Pancreas (tissue), 10 donors: ENCODE data around the gene ARL6IP6. TPM values are rescaled to one million over a fixed set of nuclear protein-coding genes. Genes with fewer than 3 reads are reported as not detected.

Source experiments
- ATAC-seq, 4 donors: fragments of 200-7000 bp; cut with Tn5 transposase; one replicate each; pipeline versions ENCODE4 v1.8.0 to v1.9.1; 2020; ENCODE audit warnings: mild to moderate bottlenecking in 4 of 4, moderate library complexity in 4 of 4
- DNase-seq, 6 donors: peaks; one replicate each; pipeline ENCODE4 v3.0.0-alpha.2; 2020
- FAIRE-seq: peaks from 2 replicates; lab custom pipeline; 2012; peaks lifted over from hg19 to GRCh38; lab: Jason Lieb, UNC
- H3K27ac ChIP-seq, 4 donors: fragments of 200-600 bp; sonication (generic); 1 replicate in 3 of 4; 2 replicates in 1 of 4; pipeline versions ENCODE4 v1.5.0 to v1.8.0; 2020
- H3K27me3 ChIP-seq, 4 donors: fragments of 200-600 bp; one replicate each; pipeline ENCODE4 v1.8.0; 2021
- H3K36me3 ChIP-seq, 3 donors: fragments of 200-600 bp; sonication (generic) in 1 of 3; one replicate each; pipeline versions ENCODE4 v1.5.0 to v1.8.0; 2020 to 2021
- H3K4me1 ChIP-seq, 3 donors: fragments of 200-600 bp; one replicate each; pipeline ENCODE4 v1.8.0; 2021
- H3K4me3 ChIP-seq, 4 donors: fragments of 200-600 bp; sonication (generic) in 2 of 4; one replicate each; pipeline versions ENCODE4 v1.5.0 to v1.8.0; 2020 to 2021
- H3K9me3 ChIP-seq, 4 donors: fragments of 200-600 bp; one replicate each; pipeline ENCODE4 v1.8.0; 2021
- WGBS, 2 donors: extraction: QIAGEN DNeasy Blood & Tissue Kit; methylation state at CpG; one replicate each; pipeline ENCODE4 v1.1.7; 2013; 5-methylcytosine and 5-hydroxymethylcytosine counted together
- intact Hi-C, 3 donors: fragments of 100-400 bp; cut with DNase I; formaldehyde crosslinking; loops; one replicate each; pipeline versions ENCODE4 v1.11.1 to v1.14.2; 2022
- polyA plus RNA-seq, 2 donors: library from polyadenylated mRNA; stranded (reverse); fragments of 200-250 nt; gene quantifications; one replicate each; pipeline ENCODE4 v1.2.3, GENCODE V29; 2013
- total RNA-seq, 6 donors: library from RNA; stranded (reverse); fragmentation: NEBNext Ultra II Directional in 4 of 6; extraction: Animal tissue kit (Norgen Biotek cat#: 25700) in 4 of 6; gene quantifications; one replicate each; pipeline versions ENCODE4 v1.2.1 to v1.2.4, GENCODE V29; 2021 to 2023
- TF ChIP-seq, protein P1 (sequence below), 4 donors: fragments of 200-600 bp; sonication (generic) in 3 of 4; IDR thresholded peaks; one replicate each; pipeline versions ENCODE4 v1.5.0 to v1.8.0; 2021; ENCODE audit warnings: antibody characterized with exemption in 4 of 4
- donor health status: healthy with polysubstance abuse.
- donor health status: DM: no; HTN: no; CAD: no; lungs with moderate emphysema.
- donor health status: DM: no; HTN: no; CAD: no.
- donor health status: control.
- donor health status: control.
- donor health status: Bipolar disorder and iron deficiency.
- donor health status: DM: yes; HTN: yes; CAD: no.
- donor health status: DM: no; HTN: no; CAD: no.
- donor health status: DM: no; HTN: no; CAD: no.
- donor health status: DM: yes; HTN: yes; CAD: no.

The ARL6IP6 gene
- total and polyA plus RNA-seq, 8 donors, result 2.1 to 7.9 (median 3.5) TPM

DNA sequence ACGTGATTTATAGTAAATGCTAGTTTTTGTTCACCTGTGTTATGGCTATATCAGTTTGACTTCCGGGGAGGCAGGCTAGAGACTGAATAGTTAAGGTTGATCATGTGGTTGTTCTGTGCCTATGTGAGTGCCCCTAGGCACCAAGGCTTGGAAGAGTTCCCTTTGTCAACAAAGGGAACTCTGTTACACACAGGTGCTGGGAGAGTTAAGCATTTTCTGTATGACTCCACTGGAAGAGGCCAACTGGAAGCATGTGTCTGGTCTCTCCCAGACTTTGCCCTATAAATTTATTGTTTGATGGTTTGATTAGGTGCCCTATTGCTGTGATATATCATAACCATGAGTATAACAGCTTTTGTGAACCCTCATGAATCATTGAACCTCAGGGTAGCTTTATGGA lies 63.8 kb downstream of the ARL6IP6 start:
- ATAC-seq (no peak), DNase-seq (no peak), FAIRE-seq (no peak)
- no peaks in the 10 kb centered on the region for H3K36me3 ChIP-seq
- WGBS, 2 donors, result 55 to 64% methylated on average over 2 of the region's 2 CpGs
- H3K27ac ChIP-seq, result no peak overlapping the region
- H3K9me3 ChIP-seq, result no peaks in the 10 kb centered on the region
- intact Hi-C loops, result no loop called here
- H3K27me3 ChIP-seq, result no peaks in the 10 kb centered on the region
- H3K4me3 ChIP-seq, result no peak overlapping the region
- no peaks in the 10 kb centered on the region for H3K4me1 ChIP-seq
- TF ChIP-seq, protein P1, sequence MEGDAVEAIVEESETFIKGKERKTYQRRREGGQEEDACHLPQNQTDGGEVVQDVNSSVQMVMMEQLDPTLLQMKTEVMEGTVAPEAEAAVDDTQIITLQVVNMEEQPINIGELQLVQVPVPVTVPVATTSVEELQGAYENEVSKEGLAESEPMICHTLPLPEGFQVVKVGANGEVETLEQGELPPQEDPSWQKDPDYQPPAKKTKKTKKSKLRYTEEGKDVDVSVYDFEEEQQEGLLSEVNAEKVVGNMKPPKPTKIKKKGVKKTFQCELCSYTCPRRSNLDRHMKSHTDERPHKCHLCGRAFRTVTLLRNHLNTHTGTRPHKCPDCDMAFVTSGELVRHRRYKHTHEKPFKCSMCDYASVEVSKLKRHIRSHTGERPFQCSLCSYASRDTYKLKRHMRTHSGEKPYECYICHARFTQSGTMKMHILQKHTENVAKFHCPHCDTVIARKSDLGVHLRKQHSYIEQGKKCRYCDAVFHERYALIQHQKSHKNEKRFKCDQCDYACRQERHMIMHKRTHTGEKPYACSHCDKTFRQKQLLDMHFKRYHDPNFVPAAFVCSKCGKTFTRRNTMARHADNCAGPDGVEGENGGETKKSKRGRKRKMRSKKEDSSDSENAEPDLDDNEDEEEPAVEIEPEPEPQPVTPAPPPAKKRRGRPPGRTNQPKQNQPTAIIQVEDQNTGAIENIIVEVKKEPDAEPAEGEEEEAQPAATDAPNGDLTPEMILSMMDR (IDR thresholded peaks at IDR 0.05), result no peak

GRCh38 chr2:152790883-152791282 lies 72.5 kb downstream of the ARL6IP6 start:
- Histone ChIP-seq H3K27me3 (no peaks in the 10 kb centered on the region), H3K36me3 (no peaks in the 10 kb centered on the region), H3K9me3 (no peaks in the 10 kb centered on the region), H3K4me1 (no peaks in the 10 kb centered on the region), H3K27ac (no peak overlapping the region), H3K4me3 (no peak overlapping the region)
- TF ChIP-seq, protein P1 (IDR thresholded peaks at IDR 0.05), result no peak
- 54 to 62% methylated on average over 8 to 9 of the region's 9 CpGs for WGBS, 2 donors
- intact Hi-C loops, result no loop called here
- no peak for DNase-seq
- no peak for FAIRE-seq
- ATAC-seq, result no peak

DNA sequence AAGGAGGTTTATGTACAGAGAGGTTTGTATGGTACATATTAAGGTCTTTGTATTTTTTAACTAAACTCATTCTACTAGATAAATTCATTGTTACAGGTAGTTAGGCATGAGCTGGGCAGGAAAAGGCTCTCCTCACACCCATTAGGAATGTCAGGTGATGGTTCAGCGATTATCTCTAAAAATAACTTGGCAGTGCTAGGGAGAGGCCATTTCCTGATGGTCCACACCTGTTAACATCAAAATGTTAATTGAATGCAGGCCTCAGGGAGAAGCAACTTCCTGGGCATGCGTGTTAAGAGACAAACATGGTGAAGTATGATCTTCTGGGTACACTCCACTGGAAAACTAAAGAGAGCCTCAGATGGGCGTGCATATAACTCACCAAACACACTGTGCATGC lies 73.6 kb downstream of the ARL6IP6 start:
- intact Hi-C loops, result no loop called here
- TF ChIP-seq, protein P1 (IDR thresholded peaks at IDR 0.05), result no peak
- H3K27me3 ChIP-seq, result no peaks in the 10 kb centered on the region
- no peak overlapping the region for H3K27ac ChIP-seq
- DNase-seq (no peak), ATAC-seq (peak in 1 of 4 donors; percentile 12), FAIRE-seq (no peak)
- H3K4me3 ChIP-seq, result no peak overlapping the region
- WGBS, 2 donors, result 56 to 68% methylated on average over 3 of the region's 3 CpGs
- no peaks in the 10 kb centered on the region for H3K9me3 ChIP-seq
- no peaks in the 10 kb centered on the region for H3K4me1 ChIP-seq
- H3K36me3 ChIP-seq, result no peaks in the 10 kb centered on the region

GRCh38 chr2:152792974-152793373 lies 74.6 kb downstream of the ARL6IP6 start:
- no peak for FAIRE-seq
- WGBS, 2 donors, result 68 to 75% methylated on average over 4 of the region's 4 CpGs

DNA sequence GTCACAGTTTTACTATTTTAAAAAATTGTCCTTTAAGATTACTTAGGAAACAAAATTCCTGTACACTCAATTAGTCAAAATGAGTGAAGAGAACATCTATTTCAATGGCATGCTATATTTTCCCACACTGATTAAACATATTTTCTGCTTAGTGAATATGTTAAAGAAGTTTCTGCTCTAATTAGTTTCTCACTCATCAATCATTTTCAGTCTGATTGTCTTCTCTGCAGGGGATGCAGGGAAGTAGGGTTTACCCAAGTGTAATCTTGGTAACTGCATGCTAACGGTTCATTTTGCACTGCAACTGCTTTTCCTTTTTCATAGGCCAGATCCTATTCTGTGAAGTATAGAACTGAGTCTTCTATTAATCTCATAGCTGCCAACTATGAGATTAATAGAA lies 78.5 kb downstream of the ARL6IP6 start:
- ATAC-seq, result no peak
- no peak for FAIRE-seq
- WGBS, 2 donors, result 43 to 52% methylated on average over 1 of the region's 1 CpG
- H3K27ac ChIP-seq, result no peak overlapping the region
- no peak overlapping the region for H3K4me3 ChIP-seq
- DNase-seq, result no peak
- no peaks in the 10 kb centered on the region for H3K9me3 ChIP-seq
- intact Hi-C loops, result no loop called here
- no peaks in the 10 kb centered on the region for H3K27me3 ChIP-seq
- H3K4me1 ChIP-seq, result no peaks in the 10 kb centered on the region
- no peaks in the 10 kb centered on the region for H3K36me3 ChIP-seq
- TF ChIP-seq, protein P1 (IDR thresholded peaks at IDR 0.05), result no peak

More at GRCh38 chr2:152792974-152793373, 74.6 kb downstream of the ARL6IP6 start:
- TF ChIP-seq, protein P1 (IDR thresholded peaks at IDR 0.05), result no peak
- no peak for ATAC-seq
- no peak for DNase-seq
- intact Hi-C loops, result no loop called here
- Histone ChIP-seq H3K9me3 (no peaks in the 10 kb centered on the region), H3K27ac (no peak overlapping the region), H3K36me3 (no peaks in the 10 kb centered on the region), H3K27me3 (no peaks in the 10 kb centered on the region), H3K4me3 (no peak overlapping the region), H3K4me1 (no peaks in the 10 kb centered on the region)
